GM12891 (cell line): ENCODE data around the gene PHLPP1.
"Not testable (repeated sequence)": the region's sequence is repeated elsewhere in the genome, so short reads cannot be mapped to it uniquely, and the experiment has no call there.

Experiments used
- DNase-seq: peaks from one replicate; pipeline ENCODE4 v3.0.0; 2011; ENCODE audit warnings: low spot score; ENCODE audit not compliant: insufficient read length
- FAIRE-seq: peaks from 2 replicates; lab custom pipeline; 2011; peaks lifted over from hg19 to GRCh38; lab: Jason Lieb, UNC
- PAX5 ChIP-seq: IDR thresholded peaks from 2 replicates; pipeline ENCODE4 v1.6.1; 2011; ENCODE audit warnings: low read length, moderate library complexity, mild to moderate bottlenecking; ENCODE audit not compliant: insufficient read depth, severe bottlenecking
- POLR2A ChIP-seq: IDR thresholded peaks from 2 replicates; pipeline ENCODE4 v1.6.1; 2011; ENCODE audit warnings: low read depth, low read length, control low read depth
- POLR2AphosphoS5 ChIP-seq: IDR thresholded peaks from 2 replicates; pipeline ENCODE4 v1.6.1; 2011; ENCODE audit warnings: low read depth, low read length, control low read depth
- POU2F2 ChIP-seq: IDR thresholded peaks from 2 replicates; pipeline ENCODE4 v1.6.1; 2011; ENCODE audit warnings: low read depth, mild to moderate bottlenecking, control low read depth, low read length, moderate library complexity
- SPI1 ChIP-seq: IDR thresholded peaks from 2 replicates; pipeline ENCODE4 v1.6.1; 2011; ENCODE audit warnings: low read depth, low read length, control low read depth
- TAF1 ChIP-seq: IDR thresholded peaks from 2 replicates; pipeline ENCODE4 v1.6.1; 2011; ENCODE audit warnings: low read depth, low read length, control low read depth

The PHLPP1 gene

GRCh38 chr18:62693659-62694058 is 21.7 kb upstream of the PHLPP1 start:
- DNase-seq (no peak), FAIRE-seq (peak; percentile 50)
- no peak for TF ChIP-seq PAX5
- TF ChIP-seq SPI1 = no peak
- TF ChIP-seq POLR2A = no peak
- TF ChIP-seq TAF1 = no peak

GRCh38 chr18:62697636-62698035 is 17.7 kb upstream of the PHLPP1 start:
- no peak for DNase-seq
- TF ChIP-seq TAF1 = no peak
- TF ChIP-seq POU2F2 = no peak
- no peak for TF ChIP-seq POLR2A
- TF ChIP-seq POLR2AphosphoS5 = no peak
- TF ChIP-seq SPI1 = no peak
- no peak for TF ChIP-seq PAX5
- FAIRE-seq = no peak

GRCh38 chr18:62702259-62702658 is 13.1 kb upstream of the PHLPP1 start:
- FAIRE-seq = no peak
- no peak for DNase-seq
- TF ChIP-seq SPI1 (0 out of 2 replicates have a peak, but pooled peaks have one; percentile 18), POLR2AphosphoS5 (no peak)

- not testable (repeated sequence) for FAIRE-seq, DNase-seq
Measured at GRCh38 chr18:62706879-62707278, 8.5 kb upstream of the PHLPP1 start.

GRCh38 chr18:62709908-62710307 is 5.4 kb upstream of the PHLPP1 start:
- not testable (repeated sequence) for DNase-seq, FAIRE-seq

GRCh38 chr18:62710417-62710816 is 4.9 kb upstream of the PHLPP1 start:
- FAIRE-seq (no peak), DNase-seq (no peak)

GRCh38 chr18:62711781-62712180 is 3.6 kb upstream of the PHLPP1 start:
- TF ChIP-seq SPI1 (no peak), POU2F2 (no peak), PAX5 (no peak), TAF1 (no peak), POLR2AphosphoS5 (no peak), POLR2A (no peak)
- no peak for FAIRE-seq
- no peak for DNase-seq

More at GRCh38 chr18:62710417-62710816, 4.9 kb upstream of the PHLPP1 start:
- no peak for TF ChIP-seq POLR2A
- no peak for TF ChIP-seq TAF1
- TF ChIP-seq POU2F2 = no peak
- no peak for TF ChIP-seq SPI1
- no peak for TF ChIP-seq POLR2AphosphoS5
- TF ChIP-seq PAX5 = no peak

GRCh38 chr18:62713651-62714247 is 1.6 kb upstream of the PHLPP1 start:
- FAIRE-seq (no peak), DNase-seq (no peak)
- TF ChIP-seq SPI1 = no peak
- TF ChIP-seq POLR2A = no peak
- TF ChIP-seq POU2F2 = no peak
- TF ChIP-seq TAF1 = no peak
- TF ChIP-seq POLR2AphosphoS5 = no peak
- TF ChIP-seq PAX5 = no peak

- DNase-seq (peak; percentile 73), FAIRE-seq (peak; percentile 97)
- TF ChIP-seq PAX5 (no peak), POU2F2 (peak; percentile 95)
Measured at GRCh38 chr18:62714671-62715435, 488 bp upstream of the PHLPP1 start.

GRCh38 chr18:62715759-62716615 is 646 bp downstream of the PHLPP1 start:
- DNase-seq = peak; percentile 48
- FAIRE-seq = peak; percentile 58
- TF ChIP-seq POLR2A = no peak
- no peak for TF ChIP-seq TAF1
- TF ChIP-seq PAX5 = no peak
- TF ChIP-seq POLR2AphosphoS5 = no peak
- no peak for TF ChIP-seq POU2F2
- no peak for TF ChIP-seq SPI1
